ENCODE results near the gene ZWILCH.

DNA sequence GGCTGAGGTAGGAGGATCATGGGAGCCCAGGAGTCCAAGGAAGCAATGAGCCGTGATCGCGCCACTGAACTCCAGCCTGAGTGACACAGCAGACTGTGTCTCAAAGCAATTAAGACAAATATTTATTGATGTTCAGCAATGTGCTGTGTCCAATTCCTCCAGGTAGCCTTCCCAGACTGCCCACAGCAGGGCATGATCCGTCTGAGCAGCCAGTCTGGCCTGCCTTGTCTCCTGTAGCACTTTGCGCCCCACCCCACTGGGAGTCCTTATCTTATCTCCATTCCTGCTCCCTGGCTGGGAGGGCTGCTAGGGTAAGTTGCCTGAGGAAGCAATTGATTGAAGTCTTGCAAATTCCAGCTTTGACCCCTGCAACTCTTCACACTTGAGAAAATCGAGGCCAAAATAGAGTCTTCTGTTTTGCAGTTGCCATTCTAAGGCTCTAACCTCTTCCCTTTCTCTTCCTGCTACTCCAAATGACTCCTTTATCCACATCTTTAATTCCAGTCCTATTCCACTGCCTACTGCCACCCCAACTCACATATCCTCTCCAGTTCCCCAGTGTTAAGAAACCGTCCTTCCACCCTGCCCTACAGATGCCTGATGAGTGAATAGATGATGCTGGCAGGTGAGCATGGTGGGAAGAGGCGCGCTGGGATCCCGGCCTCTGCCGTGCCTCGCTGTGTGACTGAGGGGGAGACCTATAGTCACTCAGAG, 87.5 kb downstream of the ZWILCH start:
- TF ChIP-seq, protein P1, sequence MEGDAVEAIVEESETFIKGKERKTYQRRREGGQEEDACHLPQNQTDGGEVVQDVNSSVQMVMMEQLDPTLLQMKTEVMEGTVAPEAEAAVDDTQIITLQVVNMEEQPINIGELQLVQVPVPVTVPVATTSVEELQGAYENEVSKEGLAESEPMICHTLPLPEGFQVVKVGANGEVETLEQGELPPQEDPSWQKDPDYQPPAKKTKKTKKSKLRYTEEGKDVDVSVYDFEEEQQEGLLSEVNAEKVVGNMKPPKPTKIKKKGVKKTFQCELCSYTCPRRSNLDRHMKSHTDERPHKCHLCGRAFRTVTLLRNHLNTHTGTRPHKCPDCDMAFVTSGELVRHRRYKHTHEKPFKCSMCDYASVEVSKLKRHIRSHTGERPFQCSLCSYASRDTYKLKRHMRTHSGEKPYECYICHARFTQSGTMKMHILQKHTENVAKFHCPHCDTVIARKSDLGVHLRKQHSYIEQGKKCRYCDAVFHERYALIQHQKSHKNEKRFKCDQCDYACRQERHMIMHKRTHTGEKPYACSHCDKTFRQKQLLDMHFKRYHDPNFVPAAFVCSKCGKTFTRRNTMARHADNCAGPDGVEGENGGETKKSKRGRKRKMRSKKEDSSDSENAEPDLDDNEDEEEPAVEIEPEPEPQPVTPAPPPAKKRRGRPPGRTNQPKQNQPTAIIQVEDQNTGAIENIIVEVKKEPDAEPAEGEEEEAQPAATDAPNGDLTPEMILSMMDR (IDR thresholded peaks at IDR 0.05; ENCODE audit: insufficient read depth, low read depth, low read length): no peak
- no peak for TF ChIP-seq EZH2 (IDR thresholded peaks at IDR 0.05; ENCODE audit: insufficient read depth, low read length)

Data from astrocyte (in vitro differentiated cells and primary cell).